Stimulated activated CD8-positive, alpha-beta memory T cell treated with anti-CD3 and anti-CD28 coated beads, Interleukin-12 subunit alpha, Interleukin-12 subunit beta, amount 100 ng/mL, for 1 hour (primary cell): ENCODE measurements around the gene POFUT2.

Source experiments
- DNase-seq: peaks from one replicate; pipeline ENCODE4 v3.0.0-alpha.2; 2020; ENCODE audit warnings: low read depth

The POFUT2 gene

DNA sequence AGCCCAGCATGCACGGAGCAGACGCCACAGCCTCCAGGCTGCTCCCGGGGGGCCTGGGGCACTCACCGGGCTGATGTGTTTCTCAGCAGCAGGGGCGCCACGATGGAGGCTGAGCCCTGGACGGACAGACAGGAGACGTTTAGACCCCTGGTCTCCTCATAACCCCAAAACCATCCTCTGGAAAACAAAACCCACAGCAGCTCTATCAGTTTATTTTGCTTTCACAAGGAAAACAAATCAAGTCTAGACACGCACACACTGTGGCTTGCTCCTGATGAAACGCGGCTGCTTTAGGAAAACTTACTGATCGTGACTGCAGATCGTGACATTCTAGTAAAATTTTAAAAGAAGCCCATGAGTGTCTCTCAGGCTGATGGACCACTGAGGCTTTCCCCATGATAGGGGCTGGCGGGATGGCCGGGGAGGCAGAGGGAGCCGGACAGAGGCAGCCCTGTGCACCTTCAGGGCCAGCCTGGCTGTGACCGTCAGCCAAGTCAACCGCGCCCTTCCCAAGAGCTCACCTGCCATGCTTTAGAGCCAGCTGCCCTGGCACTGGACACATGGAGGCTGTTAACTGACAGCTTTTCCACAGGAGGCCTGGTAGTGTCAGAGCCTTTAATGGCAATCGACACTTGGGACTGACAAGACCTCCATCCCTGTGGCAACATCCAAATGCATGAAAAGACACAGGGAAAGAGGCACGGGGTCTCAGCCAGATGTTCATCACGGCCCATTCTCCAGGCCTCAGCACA is 5.2 kb downstream of the POFUT2 start:
- no peak for DNase-seq

GRCh38 chr21:45281411-45282282 is 6.0 kb downstream of the POFUT2 start:
- DNase-seq = no peak

- no peak for DNase-seq
Observed at GRCh38 chr21:45280969-45281368, 6.7 kb downstream of the POFUT2 start.

GRCh38 chr21:45280178-45280821 is 7.4 kb downstream of the POFUT2 start:
- no peak for DNase-seq

GRCh38 chr21:45279446-45280177 is 8.1 kb downstream of the POFUT2 start:
- DNase-seq = no peak

DNA sequence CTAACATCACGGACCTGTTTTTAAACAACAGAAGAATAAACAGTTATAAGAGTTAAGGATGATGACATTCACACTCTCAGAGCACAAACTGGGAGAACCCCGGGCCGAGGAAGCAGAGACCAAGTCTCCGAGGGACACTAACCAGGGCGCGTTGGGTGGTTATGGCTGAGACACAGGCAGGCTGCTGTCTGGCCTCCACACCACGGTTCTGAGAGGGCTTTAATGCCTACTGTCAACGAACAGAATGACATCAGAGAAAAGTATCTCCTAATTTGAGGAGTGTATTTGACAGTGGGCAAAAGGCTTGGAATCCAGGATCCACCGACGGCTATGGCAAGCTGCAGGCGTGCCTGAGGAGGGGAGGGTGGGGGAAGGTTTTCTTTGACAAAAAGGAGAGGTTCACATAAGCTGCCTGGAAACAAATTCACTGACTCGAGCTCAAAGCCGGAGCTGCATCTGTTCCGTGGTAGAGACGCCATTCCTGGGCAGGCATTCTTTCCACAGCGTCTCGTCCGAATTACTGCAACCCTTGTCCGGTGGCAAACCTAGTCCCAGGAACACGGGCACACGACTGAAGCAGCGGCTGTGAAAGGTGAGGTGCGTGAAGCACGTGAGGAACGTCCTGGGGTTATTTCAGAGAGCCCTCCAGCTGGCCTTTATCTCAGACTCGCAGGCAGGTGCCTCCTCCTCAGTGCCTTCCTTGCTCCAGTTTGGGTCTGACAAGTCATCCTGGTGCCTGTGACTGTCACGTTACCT is 9.4 kb downstream of the POFUT2 start:
- no peak for DNase-seq

DNA sequence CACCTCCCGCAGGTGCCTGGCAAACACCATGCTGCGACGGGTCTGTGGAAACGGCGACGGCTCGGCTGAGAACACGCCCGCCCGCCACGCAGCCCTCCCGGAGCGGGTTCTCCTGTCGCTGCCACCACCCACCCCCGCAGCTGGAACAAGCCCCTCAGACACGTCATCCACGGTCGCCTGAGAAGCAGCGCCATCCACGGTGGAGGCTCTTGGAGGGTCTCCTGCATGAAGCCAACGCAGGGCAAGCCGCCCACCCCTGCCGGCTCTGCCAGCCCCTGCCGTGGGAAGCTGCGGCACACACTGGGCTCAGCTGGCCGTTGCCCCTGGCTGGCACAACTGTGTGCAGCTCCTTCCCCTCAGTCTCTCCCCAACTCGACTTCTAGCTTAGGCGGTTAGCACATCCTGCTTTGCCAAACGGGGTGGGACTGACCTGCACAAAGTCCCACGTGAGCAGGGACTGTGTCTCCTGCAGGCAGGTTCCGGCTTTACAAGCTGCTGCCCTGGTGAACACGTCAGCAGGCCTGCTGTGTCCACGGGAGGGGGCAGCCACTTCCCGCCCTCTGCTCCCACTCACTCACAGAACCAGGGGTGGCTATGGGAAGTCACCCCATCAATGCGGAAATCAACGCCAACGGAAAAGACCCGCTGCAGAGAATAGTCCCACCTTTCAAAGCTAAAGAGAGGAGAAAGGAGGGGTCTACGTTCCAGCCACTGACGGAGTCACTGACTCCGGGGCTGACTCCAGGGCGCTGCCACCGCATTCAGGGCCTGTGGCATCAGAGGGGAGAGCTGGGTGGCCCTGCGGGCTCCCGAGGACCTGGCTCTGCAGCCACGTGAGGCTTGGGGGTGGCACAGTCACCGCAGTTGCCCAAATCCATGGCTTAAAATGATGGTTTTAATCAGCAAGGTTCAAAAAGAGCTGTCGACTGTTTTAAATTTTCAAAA is 10.3 kb downstream of the POFUT2 start:
- DNase-seq = no peak

GRCh38 chr21:45276596-45276995 is 11.1 kb downstream of the POFUT2 start:
- no peak for DNase-seq

GRCh38 chr21:45270306-45270821 is 17.3 kb downstream of the POFUT2 start:
- no peak for DNase-seq

- no peak for DNase-seq
Observed at GRCh38 chr21:45269861-45270260, 17.8 kb downstream of the POFUT2 start.

DNA sequence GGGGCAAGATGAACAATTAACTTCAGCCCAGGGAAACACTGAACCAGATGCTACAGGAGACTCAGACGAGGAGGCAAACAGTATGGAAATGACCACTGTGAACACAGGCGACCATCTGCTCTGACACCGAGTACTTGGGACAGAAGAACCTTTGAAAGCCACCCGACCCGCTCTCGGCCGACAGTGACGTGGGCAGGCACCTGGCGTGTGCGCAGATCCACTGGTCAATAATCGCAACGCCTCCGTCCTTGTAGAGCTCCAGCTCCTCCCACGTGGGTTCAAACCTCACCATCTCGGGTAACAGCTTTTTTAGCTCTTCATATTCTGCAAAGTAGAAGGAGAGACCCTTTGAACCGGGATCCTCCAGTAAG is 20.3 kb downstream of the POFUT2 start:
- DNase-seq = no peak

GRCh38 chr21:45266518-45267389 is 20.9 kb downstream of the POFUT2 start:
- no peak for DNase-seq

- DNase-seq = no peak
Observed at GRCh38 chr21:45265721-45266517, 21.8 kb downstream of the POFUT2 start.

GRCh38 chr21:45264912-45265515 is 22.7 kb downstream of the POFUT2 start:
- no peak for DNase-seq

GRCh38 chr21:45264146-45264911 is 23.4 kb downstream of the POFUT2 start:
- no peak for DNase-seq

DNA sequence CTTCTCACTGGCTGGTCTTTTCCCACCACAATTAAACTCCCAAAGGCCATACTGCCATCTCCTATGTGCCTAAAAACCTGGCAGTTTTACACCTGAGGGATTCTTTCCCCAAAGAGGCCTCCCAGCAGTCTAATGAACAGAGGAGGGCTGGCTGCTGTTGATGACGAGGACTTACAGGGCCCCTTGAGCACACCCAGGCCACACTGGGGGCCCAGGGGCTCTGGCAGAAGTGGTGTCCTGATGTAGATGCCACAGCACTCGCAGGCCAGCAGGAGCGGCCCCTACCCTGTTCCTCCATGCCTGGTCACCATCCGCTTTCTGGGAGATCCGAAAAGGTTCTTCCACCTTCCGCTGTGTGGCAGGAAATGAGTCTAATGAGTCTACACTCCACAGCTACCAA is 24.2 kb downstream of the POFUT2 start:
- no peak for DNase-seq

DNA sequence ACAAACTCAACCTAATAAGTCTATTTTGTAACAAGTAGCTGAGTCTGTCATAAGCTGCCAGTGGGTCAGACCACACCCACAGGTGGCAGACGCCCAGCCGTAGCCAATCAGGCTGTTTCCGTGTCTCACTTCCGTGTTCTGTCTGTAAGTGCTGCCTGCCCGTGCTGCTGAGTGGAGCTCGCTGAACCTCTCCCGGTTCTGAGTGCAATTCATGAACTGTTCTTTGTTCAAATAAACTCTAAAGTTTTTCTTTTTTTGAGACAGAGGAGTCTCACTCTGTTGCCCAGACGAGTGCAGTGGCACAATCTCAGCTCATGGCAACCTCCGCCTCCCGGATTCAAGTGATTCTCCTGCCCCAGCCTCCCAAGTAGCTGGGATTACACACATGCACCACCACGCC is 25.1 kb downstream of the POFUT2 start:
- no peak for DNase-seq
